ENCODE results near the gene SLC25A13.

- TF ChIP-seq RCOR1 (IDR thresholded peaks at IDR 0.05; ENCODE audit: borderline replicate concordance in 1 of 2, low read depth in 2 of 2, low read length in 2 of 2) = no peak
- no peak for TF ChIP-seq POLR2A (conservative IDR thresholded peaks at IDR 0.05)
- TF ChIP-seq CTCF (IDR thresholded peaks at IDR 0.05 in 2 of 3, conservative IDR thresholded peaks at IDR 0.05 in 1 of 3; ENCODE audit: insufficient read depth in 2 of 3, low read depth in 1 of 3, low read length in 3 of 3) = no peak
- TF ChIP-seq MYC (IDR thresholded peaks at IDR 0.05; ENCODE audit: low read depth, low read length) = no peak
- no peak for TF ChIP-seq MYC (CRISPR knock-in tag; IDR thresholded peaks at IDR 0.05; ENCODE audit: borderline replicate concordance, low read depth)
These were observed 119.8 kb downstream of the SLC25A13 start for GRCh38 chr7:96202102-96202501.

Measured in K562 (cell line).